Measurements from ENCODE around the gene HIC2.
"Not testable (repeated sequence)": the region's sequence is repeated elsewhere in the genome, so short reads cannot be mapped to it uniquely, and the experiment has no call there.

The HIC2 gene

GRCh38 chr22:21417227-21417746 is at the start of gene HIC2:
HIC2 (plus strand) TSS chr22:21417371; CDS start chr22:21442832, 25,461 bp downstream.
- not testable (repeated sequence) for DNase-seq

- not testable (repeated sequence) for DNase-seq
These were observed 48.4 kb upstream of the HIC2 start for GRCh38 chr22:21368603-21369310.

- DNase-seq: not testable (repeated sequence)
These were observed 41.3 kb upstream of the HIC2 start for GRCh38 chr22:21375880-21376279.

GRCh38 chr22:21383701-21384467 is 33.3 kb upstream of the HIC2 start, which contains the start of gene RIMBP3B:
RIMBP3B (plus strand) TSS chr22:21383751; CDS start chr22:21383859, 108 bp downstream.
- not testable (repeated sequence) for DNase-seq

- not testable (repeated sequence) for DNase-seq
These were observed 32.5 kb upstream of the HIC2 start for GRCh38 chr22:21384468-21385357.

- DNase-seq: not testable (repeated sequence)
These were observed 27.7 kb upstream of the HIC2 start for GRCh38 chr22:21389480-21389879.

GRCh38 chr22:21390013-21390412 is 27.2 kb upstream of the HIC2 start:
- DNase-seq: not testable (repeated sequence)

GRCh38 chr22:21394613-21395012 is 22.6 kb upstream of the HIC2 start:
- not testable (repeated sequence) for DNase-seq

- not testable (repeated sequence) for DNase-seq
These were observed 15.8 kb upstream of the HIC2 start for GRCh38 chr22:21401197-21401969.

GRCh38 chr22:21402763-21403314 is 14.3 kb upstream of the HIC2 start:
- not testable (repeated sequence) for DNase-seq

- DNase-seq: not testable (repeated sequence)
These were observed 10.0 kb upstream of the HIC2 start for GRCh38 chr22:21407139-21407538.

GRCh38 chr22:21407792-21408191 is 9.4 kb upstream of the HIC2 start:
- DNase-seq: not testable (repeated sequence)

GRCh38 chr22:21416375-21416774 is 796 bp upstream of the HIC2 start:
- DNase-seq: not testable (repeated sequence)

GRCh38 chr22:21417853-21418252 is 682 bp downstream of the HIC2 start:
- DNase-seq: not testable (repeated sequence)

- DNase-seq: not testable (repeated sequence)
These were observed 1.9 kb downstream of the HIC2 start for GRCh38 chr22:21418974-21419638.

- not testable (repeated sequence) for DNase-seq
These were observed 3.1 kb downstream of the HIC2 start for GRCh38 chr22:21420180-21420763.

- DNase-seq: not testable (repeated sequence)
These were observed 7.0 kb downstream of the HIC2 start for GRCh38 chr22:21424084-21424709.

GRCh38 chr22:21434378-21435233 is 17.4 kb downstream of the HIC2 start:
- not testable (repeated sequence) for DNase-seq
